ENCODE measurements around the gene IKBKG. TPM values are rescaled to one million over a fixed set of nuclear protein-coding genes. Genes with fewer than 3 reads are reported as not detected.

The IKBKG gene
- total RNA-seq, 1 experiment from 2014 or later = 30.4 TPM

DNA sequence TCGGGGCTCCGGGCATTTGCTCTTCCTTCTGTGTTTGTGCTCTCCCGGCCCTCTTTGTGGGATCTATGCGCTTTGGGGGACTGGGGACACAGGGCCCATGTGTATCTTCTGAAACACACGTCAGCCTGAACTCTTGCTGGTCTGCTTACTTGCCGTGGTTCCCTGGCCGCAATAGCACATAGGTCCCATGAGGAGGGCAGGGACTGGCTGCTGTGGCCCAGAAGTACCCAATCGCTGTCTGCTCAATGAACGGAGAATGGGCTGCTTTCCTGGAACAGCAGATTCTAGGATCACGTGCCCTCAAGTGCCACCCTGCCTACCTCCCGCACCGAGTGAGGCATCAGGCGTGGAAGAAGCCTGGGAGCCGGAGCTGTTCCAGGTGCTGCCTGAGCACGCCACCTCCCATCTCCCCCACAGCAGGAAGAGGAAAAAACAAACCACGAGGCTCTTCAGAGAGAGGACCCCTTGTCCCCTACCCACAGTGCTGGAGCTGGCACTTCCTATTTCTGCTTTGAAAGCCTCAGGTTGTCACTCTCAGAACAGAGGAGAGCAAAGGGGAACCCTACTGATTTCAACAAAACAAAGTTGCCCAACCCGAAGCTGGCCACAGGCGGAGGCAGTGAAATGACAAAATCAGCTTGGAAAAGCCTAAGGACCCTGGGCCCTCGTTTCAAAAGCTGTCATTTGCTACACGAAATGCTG lies 4.5 kb upstream of the IKBKG start:
- no peak for DNase-seq (ENCODE audit: low spot score)
- TF ChIP-seq, protein P1, sequence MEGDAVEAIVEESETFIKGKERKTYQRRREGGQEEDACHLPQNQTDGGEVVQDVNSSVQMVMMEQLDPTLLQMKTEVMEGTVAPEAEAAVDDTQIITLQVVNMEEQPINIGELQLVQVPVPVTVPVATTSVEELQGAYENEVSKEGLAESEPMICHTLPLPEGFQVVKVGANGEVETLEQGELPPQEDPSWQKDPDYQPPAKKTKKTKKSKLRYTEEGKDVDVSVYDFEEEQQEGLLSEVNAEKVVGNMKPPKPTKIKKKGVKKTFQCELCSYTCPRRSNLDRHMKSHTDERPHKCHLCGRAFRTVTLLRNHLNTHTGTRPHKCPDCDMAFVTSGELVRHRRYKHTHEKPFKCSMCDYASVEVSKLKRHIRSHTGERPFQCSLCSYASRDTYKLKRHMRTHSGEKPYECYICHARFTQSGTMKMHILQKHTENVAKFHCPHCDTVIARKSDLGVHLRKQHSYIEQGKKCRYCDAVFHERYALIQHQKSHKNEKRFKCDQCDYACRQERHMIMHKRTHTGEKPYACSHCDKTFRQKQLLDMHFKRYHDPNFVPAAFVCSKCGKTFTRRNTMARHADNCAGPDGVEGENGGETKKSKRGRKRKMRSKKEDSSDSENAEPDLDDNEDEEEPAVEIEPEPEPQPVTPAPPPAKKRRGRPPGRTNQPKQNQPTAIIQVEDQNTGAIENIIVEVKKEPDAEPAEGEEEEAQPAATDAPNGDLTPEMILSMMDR (conservative IDR thresholded peaks at IDR 0.05; ENCODE audit: low read depth, low read length) = no peak
- TF ChIP-seq EZH2 (IDR thresholded peaks at IDR 0.05; ENCODE audit: borderline replicate concordance, low read depth, low read length, poor library complexity, severe bottlenecking) = no peak
- Histone ChIP-seq H3K4me3 (ENCODE audit: low read depth, low read length, poor library complexity, severe bottlenecking) (no peak overlapping the region), H3K27me3 (replicated peaks; ENCODE audit: insufficient read depth, low read depth, low read length, poor library complexity) (no peaks in the 10 kb centered on the region), H3K27ac (ENCODE audit: low read depth, low read length, poor library complexity, severe bottlenecking) (peak overlapping the region; percentile 80), H3K36me3 (ENCODE audit: insufficient read depth, low read length, poor library complexity, severe bottlenecking) (peaks cover 9% of the 10 kb centered on the region), H3K9me3 (ENCODE audit: low read depth, low read length, poor library complexity, severe bottlenecking) (no peaks in the 10 kb centered on the region), H3K4me1 (ENCODE audit: insufficient read depth, low read length, poor library complexity, severe bottlenecking) (peaks cover 23% of the 10 kb centered on the region)
- CTCF ChIA-PET = no interaction called here
- POLR2A ChIA-PET (ENCODE audit: low non-redundant PET) = no interaction called here
- TSS peak; percentile 57 for BruUV-seq (replicated peaks)
- intact Hi-C loops (cut with micrococcal nuclease; ENCODE audit: unreplicated experiment) = loop anchor here (10.0 kb wide), 1 partner anchor 202 kb away; no protein-coding TSS in a partner anchor

GRCh38 chrX:154545673-154546274 lies 1.6 kb upstream of the IKBKG start:
- H3K27me3 ChIP-seq (replicated peaks; ENCODE audit: insufficient read depth, low read depth, low read length, poor library complexity) = no peaks in the 10 kb centered on the region
- CTCF ChIA-PET = no interaction called here
- POLR2A ChIA-PET (ENCODE audit: low non-redundant PET) = no interaction called here
- no peaks in the 10 kb centered on the region for H3K9me3 ChIP-seq (ENCODE audit: low read depth, low read length, poor library complexity, severe bottlenecking)
- intact Hi-C loops (cut with micrococcal nuclease; ENCODE audit: unreplicated experiment) = loop anchor here (10.0 kb wide), 1 partner anchor 199 kb away; no protein-coding TSS in a partner anchor
- peak overlapping the region; percentile 91 for H3K4me3 ChIP-seq (ENCODE audit: low read depth, low read length, poor library complexity, severe bottlenecking)
- DNase-seq (ENCODE audit: low spot score) = no peak
- TF ChIP-seq, protein P1 (conservative IDR thresholded peaks at IDR 0.05; ENCODE audit: low read depth, low read length) = no peak
- TF ChIP-seq EZH2 (IDR thresholded peaks at IDR 0.05; ENCODE audit: borderline replicate concordance, low read depth, low read length, poor library complexity, severe bottlenecking) = no peak
- H3K27ac ChIP-seq (ENCODE audit: low read depth, low read length, poor library complexity, severe bottlenecking) = peak overlapping the region; percentile 95
- peaks cover 9% of the 10 kb centered on the region for H3K36me3 ChIP-seq (ENCODE audit: insufficient read depth, low read length, poor library complexity, severe bottlenecking)
- BruUV-seq (replicated peaks) = no TSS peak
- H3K4me1 ChIP-seq (ENCODE audit: insufficient read depth, low read length, poor library complexity, severe bottlenecking) = peaks cover 23% of the 10 kb centered on the region

DNA sequence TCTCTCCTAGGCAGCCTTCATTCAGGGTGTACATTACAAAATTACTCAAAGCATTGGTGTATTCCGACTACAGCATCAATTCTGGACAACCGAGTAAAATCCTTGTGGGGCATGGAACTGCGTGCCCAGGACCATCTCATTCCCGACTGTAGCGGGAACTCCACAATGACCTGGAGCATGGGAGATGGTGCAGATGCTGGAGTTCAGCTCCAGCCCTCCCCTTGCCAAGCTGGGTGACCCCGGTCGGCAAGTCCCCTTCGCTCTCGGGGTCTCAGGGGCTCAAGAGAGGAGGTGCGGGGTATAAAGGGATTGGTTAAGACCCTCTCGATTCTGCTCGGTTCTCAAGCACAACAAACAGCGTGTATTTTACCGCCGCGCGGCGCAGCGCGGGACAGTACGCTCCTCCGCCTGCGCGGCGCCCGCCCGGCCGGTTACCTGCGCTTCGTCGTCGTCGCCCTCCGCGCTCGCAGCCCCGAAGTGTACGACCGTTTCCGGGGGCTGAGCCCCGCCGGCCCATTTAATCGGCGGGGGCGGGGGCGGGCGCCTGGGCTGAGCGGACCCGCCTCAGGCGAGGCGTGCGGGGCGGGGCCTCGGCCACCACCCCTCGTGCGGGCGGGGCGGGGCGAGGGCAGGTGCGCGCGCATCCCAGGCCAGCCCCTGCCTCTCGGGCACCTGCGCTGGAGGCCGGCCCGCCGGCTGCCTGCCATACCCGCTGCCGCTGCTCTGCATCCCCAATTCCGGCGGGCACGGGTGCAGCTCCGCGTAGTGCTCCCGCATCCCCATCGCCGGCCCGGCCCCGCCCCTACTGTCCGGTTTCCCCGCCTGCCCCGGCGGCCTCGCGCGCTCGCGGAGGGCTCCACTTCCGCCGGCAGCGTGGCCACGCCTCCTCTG lies 821 bp upstream of the IKBKG start, which contains the start of gene G6PD:
Gene G6PD, minus strand, starts transcription at position 493 of the 891 bp plus-strand sequence. CDS start 691 bp downstream, outside the sequence.
- intact Hi-C loops (cut with micrococcal nuclease; ENCODE audit: unreplicated experiment) = loop anchor here (10.0 kb wide), 1 partner anchor 198 kb away; no protein-coding TSS in a partner anchor
- Histone ChIP-seq H3K4me3 (ENCODE audit: low read depth, low read length, poor library complexity, severe bottlenecking) (peak within 1 kb of the TSS; percentile 91), H3K27ac (ENCODE audit: low read depth, low read length, poor library complexity, severe bottlenecking) (peak within 1 kb of the TSS; percentile 95), H3K9me3 (ENCODE audit: low read depth, low read length, poor library complexity, severe bottlenecking) (no peaks in the 10 kb centered on the region), H3K36me3 (ENCODE audit: insufficient read depth, low read length, poor library complexity, severe bottlenecking) (peaks cover 9% of the 10 kb centered on the region), H3K4me1 (ENCODE audit: insufficient read depth, low read length, poor library complexity, severe bottlenecking) (peaks cover 23% of the 10 kb centered on the region), H3K27me3 (replicated peaks; ENCODE audit: insufficient read depth, low read depth, low read length, poor library complexity) (no peaks in the 10 kb centered on the region)
- DNase-seq (ENCODE audit: low spot score) = peak; percentile 75
- TF ChIP-seq, protein P1 (conservative IDR thresholded peaks at IDR 0.05; ENCODE audit: low read depth, low read length) = no peak
- no peak for TF ChIP-seq EZH2 (IDR thresholded peaks at IDR 0.05; ENCODE audit: borderline replicate concordance, low read depth, low read length, poor library complexity, severe bottlenecking)
- no TSS peak for BruUV-seq (replicated peaks)
- ChIA-PET POLR2A (ENCODE audit: low non-redundant PET) (no interaction called here), CTCF (interaction anchor here (0.6 kb wide), 1 partner anchor 534 kb away, joined by 4 read pairs; no protein-coding TSS in a partner anchor)

Data from A673 (cell line).